CD8-positive, alpha-beta memory T cell (primary cell): ENCODE results near the gene PRKCB. TPM values are rescaled to one million over a fixed set of nuclear protein-coding genes. Genes with fewer than 3 reads are reported as not detected.
"Not testable (repeated sequence)": the region's sequence is repeated elsewhere in the genome, so short reads cannot be mapped to it uniquely, and the experiment has no call there.

Experiments used
- CTCF ChIA-PET: fragments of 350-600 bp; sonication (Branson Sonifier 250); formaldehyde crosslinking; loops from one replicate; lab custom pipeline; 2021; ENCODE audit warnings: antibody characterized with exemption; lab: Charles Lee
- POLR2A ChIA-PET: fragments of 350-600 bp; sonication (Branson Sonifier 250); formaldehyde crosslinking; loops from one replicate; lab custom pipeline; 2021; ENCODE audit warnings: antibody characterized with exemption; lab: Charles Lee
- DNase-seq, 5 donors: peaks; one replicate each; pipeline versions ENCODE4 v3.0.0 to v3.0.0-alpha.2; 2020 to 2022; ENCODE audit warnings: mixed read lengths in 1 of 5
- H3K27ac ChIP-seq: one replicate; pipeline ENCODE4 v1.7.0; 2013; ENCODE audit warnings: low read depth, mild to moderate bottlenecking, low read length, moderate library complexity
- H3K27me3 ChIP-seq: 2 replicates; pipeline ENCODE4 v1.7.0; 2013; ENCODE audit warnings: low read length, mild to moderate bottlenecking; ENCODE audit not compliant: insufficient read depth, poor library complexity, severe bottlenecking
- H3K36me3 ChIP-seq: 2 replicates; pipeline ENCODE4 v1.7.0; 2013; ENCODE audit warnings: mild to moderate bottlenecking, low read length, moderate library complexity; ENCODE audit not compliant: insufficient read depth
- H3K4me1 ChIP-seq: 2 replicates; pipeline ENCODE4 v1.7.0; 2013; ENCODE audit warnings: mild to moderate bottlenecking, low read length, moderate library complexity; ENCODE audit not compliant: insufficient read depth
- H3K4me3 ChIP-seq: 2 replicates; pipeline ENCODE4 v1.7.0; 2013; ENCODE audit warnings: mild to moderate bottlenecking, low read length
- H3K9me3 ChIP-seq: 2 replicates; pipeline ENCODE4 v1.7.0; 2013; ENCODE audit warnings: mild to moderate bottlenecking, low read length
- H3K27ac Mint-ChIP-seq, 8 donors: one replicate each; pipeline ENCODE4 v1.8.0; 2020 to 2021; ENCODE audit warnings: mixed read lengths in 8 of 8, mild to moderate bottlenecking in 6 of 8, inconsistent platforms in 3 of 8, moderate library complexity in 3 of 8
- H3K27me3 Mint-ChIP-seq, 2 donors: one replicate each; pipeline ENCODE4 v1.8.0; 2020 to 2021; ENCODE audit warnings: mixed read lengths in 2 of 2, mild to moderate bottlenecking in 1 of 2, moderate library complexity in 1 of 2
- H3K36me3 Mint-ChIP-seq, 3 donors: one replicate each; pipeline ENCODE4 v1.8.0; 2020 to 2021; ENCODE audit warnings: mixed read lengths in 3 of 3, inconsistent platforms in 1 of 3, mild to moderate bottlenecking in 1 of 3
- H3K4me1 Mint-ChIP-seq, 3 donors: one replicate each; pipeline ENCODE4 v1.8.0; 2020 to 2021; ENCODE audit warnings: mixed read lengths in 3 of 3, inconsistent platforms in 1 of 3, mild to moderate bottlenecking in 1 of 3
- H3K4me3 Mint-ChIP-seq, 7 donors: one replicate each; pipeline ENCODE4 v1.8.0; 2020 to 2021; ENCODE audit warnings: mixed read lengths in 7 of 7, mild to moderate bottlenecking in 6 of 7, moderate library complexity in 4 of 7, inconsistent platforms in 2 of 7
- H3K9me3 Mint-ChIP-seq, 5 donors: one replicate each; pipeline ENCODE4 v1.8.0; 2020 to 2022; ENCODE audit warnings: mixed read lengths in 5 of 5, mild to moderate bottlenecking in 3 of 5, moderate library complexity in 2 of 5, inconsistent platforms in 1 of 5
- polyA plus RNA-seq: library from polyadenylated mRNA; unstranded; fragments of 300-500 nt; fragmentation: Illumina TruSeq; gene quantifications from one replicate; pipeline ENCODE4 v1.2.3, GENCODE V29; 2021
- total RNA-seq, 2 experiments: library from RNA; stranded (reverse); gene quantifications; one replicate each; pipeline ENCODE4 v1.2.3, GENCODE V29; 2021

Gene PRKCB
- total and polyA plus RNA-seq, 3 experiments from 2014 or later = 96.5 to 136 (median 98.2) TPM

DNA sequence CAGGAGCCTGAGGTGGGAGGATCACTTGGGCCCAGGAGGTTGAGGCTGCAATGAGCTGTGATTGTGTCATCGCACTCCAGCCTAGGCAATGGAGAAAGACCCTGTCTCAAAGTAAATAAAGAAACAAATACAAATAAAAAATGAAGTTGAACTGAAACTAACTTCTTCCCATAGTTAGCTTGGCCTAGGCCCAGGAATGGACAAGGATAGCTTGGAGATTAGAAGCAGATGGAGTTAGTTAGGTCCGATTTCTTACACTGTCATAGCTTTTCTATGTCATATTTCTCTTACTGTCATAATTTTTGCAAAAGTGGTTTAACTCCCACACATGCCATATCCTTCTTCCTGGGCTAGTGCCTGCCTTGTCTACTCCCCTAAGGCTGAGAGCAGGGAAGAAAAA lies 265.6 kb downstream of the PRKCB start:
- H3K27ac ChIP-seq = no peak overlapping the region
- CTCF ChIA-PET = no interaction called here

DNA sequence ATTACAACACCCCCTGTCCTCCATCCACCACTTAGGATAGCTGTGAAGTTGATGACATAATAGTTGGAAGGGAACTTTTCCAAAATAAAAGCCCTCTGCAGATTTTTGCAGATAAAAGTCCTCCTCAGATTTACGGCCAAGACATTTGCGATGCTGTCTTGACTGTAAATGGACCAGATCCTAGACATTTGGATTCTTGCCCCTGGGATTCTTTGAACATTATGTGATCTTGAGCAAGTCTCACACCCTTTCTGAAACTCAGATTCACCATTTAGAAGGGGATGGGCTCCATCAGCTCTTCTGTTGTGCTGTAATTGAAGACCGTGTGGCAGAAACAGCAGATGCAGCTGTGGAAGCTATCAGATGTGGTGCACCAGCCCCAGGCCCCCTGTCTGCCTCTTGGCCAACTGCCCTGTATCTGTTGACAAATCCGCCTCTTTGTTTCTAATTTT lies 266.5 kb downstream of the PRKCB start:
- H3K27ac ChIP-seq = no peak overlapping the region
- no peaks in the 10 kb centered on the region for H3K4me1 ChIP-seq
- Mint-ChIP-seq H3K4me1 (peaks cover 15 to 23% (median 19%) of the 10 kb centered on the region in 3 donors), H3K27me3 (peaks cover 0 to 2% of the 10 kb centered on the region in 2 donors), H3K27ac (peak overlapping the region in 2 of 8 donors; percentile 36 to 64), H3K9me3 (peaks cover 0 to 2% (median 0%) of the 10 kb centered on the region in 5 donors), H3K36me3 (peaks cover 22 to 78% (median 24%) of the 10 kb centered on the region in 3 donors), H3K4me3 (no peak overlapping the region)
- H3K4me3 ChIP-seq = no peak overlapping the region
- POLR2A ChIA-PET = no interaction called here
- no peaks in the 10 kb centered on the region for H3K27me3 ChIP-seq
- DNase-seq = no peak
- peaks cover 5% of the 10 kb centered on the region for H3K36me3 ChIP-seq
- CTCF ChIA-PET = no interaction called here
- no peaks in the 10 kb centered on the region for H3K9me3 ChIP-seq

More for the DNA sequence above, 265.6 kb downstream of the PRKCB start:
- Mint-ChIP-seq H3K9me3 (peaks cover 0 to 2% (median 0%) of the 10 kb centered on the region in 5 donors), H3K36me3 (peaks cover 20 to 78% (median 22%) of the 10 kb centered on the region in 3 donors), H3K4me3 (no peak overlapping the region), H3K27ac (peak overlapping the region in 5 of 8 donors; percentile 3 to 79 (median 36)), H3K27me3 (peaks cover 0 to 2% of the 10 kb centered on the region in 2 donors), H3K4me1 (peaks cover 12 to 21% (median 19%) of the 10 kb centered on the region in 3 donors)
- H3K4me1 ChIP-seq = no peaks in the 10 kb centered on the region
- peaks cover 5% of the 10 kb centered on the region for H3K36me3 ChIP-seq
- H3K27me3 ChIP-seq = no peaks in the 10 kb centered on the region
- H3K9me3 ChIP-seq = no peaks in the 10 kb centered on the region
- H3K4me3 ChIP-seq = no peak overlapping the region
- POLR2A ChIA-PET = no interaction called here
- DNase-seq = no peak

DNA sequence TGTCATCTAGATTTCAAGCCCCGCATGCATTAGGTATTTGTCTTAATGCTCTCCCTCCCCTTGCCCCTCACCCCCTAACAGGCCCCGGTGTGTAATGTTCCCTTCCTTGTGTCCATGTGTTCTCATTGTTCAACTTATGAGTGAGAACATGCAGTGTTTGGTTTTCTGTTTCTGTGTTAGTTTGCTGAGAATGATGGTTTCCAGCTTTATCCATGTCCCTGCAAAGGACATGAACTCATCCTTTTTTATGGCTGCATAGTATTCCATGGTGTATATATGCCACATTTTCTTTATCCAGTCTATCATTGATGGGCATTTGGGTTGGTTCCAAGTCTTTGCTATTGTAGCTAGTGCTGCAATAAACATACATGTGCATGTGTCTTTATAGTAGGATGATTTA lies 269.7 kb downstream of the PRKCB start:
- H3K27me3 Mint-ChIP-seq, H3K4me3 ChIP-seq, H3K9me3 Mint-ChIP-seq, CTCF ChIA-PET, H3K27me3 ChIP-seq, H3K36me3 ChIP-seq, DNase-seq, H3K9me3 ChIP-seq, H3K4me3 Mint-ChIP-seq, H3K4me1 ChIP-seq, POLR2A ChIA-PET, H3K27ac ChIP-seq: not testable (repeated sequence)
- peaks cover 16 to 57% (median 26%) of the 10 kb centered on the region in 3 donors for H3K36me3 Mint-ChIP-seq
- peak overlapping the region in 1 of 8 donors; percentile 12 for H3K27ac Mint-ChIP-seq
- H3K4me1 Mint-ChIP-seq = peaks cover 11 to 23% (median 13%) of the 10 kb centered on the region in 3 donors

DNA sequence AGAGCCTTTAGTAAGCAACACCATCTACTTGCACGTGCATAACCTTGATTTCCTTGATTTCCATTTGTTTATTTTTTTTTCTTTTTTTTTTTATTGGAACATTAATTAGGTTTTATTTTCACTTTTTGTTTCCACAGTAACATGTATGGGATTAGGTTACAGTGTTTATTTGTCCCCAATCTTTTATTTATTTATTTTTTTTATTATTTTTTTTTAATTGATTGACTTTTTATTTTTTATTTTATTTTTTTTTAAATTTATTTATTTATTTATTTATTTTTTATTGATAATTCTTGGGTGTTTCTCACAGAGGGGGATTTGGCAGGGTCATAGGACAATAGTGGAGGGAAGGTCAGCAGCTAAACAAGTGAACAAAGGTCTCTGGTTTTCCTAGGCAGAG lies 272.3 kb downstream of the PRKCB start:
- H3K9me3 Mint-ChIP-seq, CTCF ChIA-PET, H3K36me3 ChIP-seq, H3K27ac ChIP-seq, H3K4me3 Mint-ChIP-seq, H3K4me3 ChIP-seq, POLR2A ChIA-PET, H3K4me1 ChIP-seq, DNase-seq, H3K9me3 ChIP-seq, H3K27me3 Mint-ChIP-seq, H3K4me1 Mint-ChIP-seq, H3K27ac Mint-ChIP-seq, H3K27me3 ChIP-seq: not testable (repeated sequence)
- peaks cover 23 to 53% (median 37%) of the 10 kb centered on the region in 3 donors for H3K36me3 Mint-ChIP-seq

DNA sequence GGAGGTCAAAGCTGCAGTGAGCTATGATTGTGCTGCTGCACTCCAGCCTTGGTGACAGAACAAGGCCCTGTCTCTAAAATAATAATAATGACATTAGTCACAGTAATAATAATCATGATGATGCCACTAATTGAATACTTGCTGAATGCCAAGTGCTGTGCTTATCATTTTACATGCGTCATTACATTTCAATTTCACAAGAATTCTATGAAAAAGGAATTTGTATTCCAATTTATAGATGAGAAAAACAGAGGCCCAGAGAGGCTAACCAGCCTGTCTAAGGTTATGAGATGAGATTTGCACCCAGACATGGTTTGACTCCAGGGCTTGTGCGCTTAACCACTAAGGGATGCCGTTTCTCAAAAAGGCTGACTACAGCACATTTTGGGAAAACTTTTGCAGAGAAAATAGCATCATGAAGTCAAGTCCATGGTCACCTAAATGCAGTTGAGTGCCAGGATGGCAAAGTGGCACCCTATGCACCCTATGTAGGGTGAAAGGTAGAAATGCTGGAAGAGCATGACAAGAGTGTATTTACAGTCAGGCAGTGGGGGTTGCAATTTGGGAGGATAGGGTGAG lies 276.0 kb downstream of the PRKCB start:
- no peaks in the 10 kb centered on the region for H3K9me3 Mint-ChIP-seq
- Histone ChIP-seq H3K27me3 (no peaks in the 10 kb centered on the region), H3K36me3 (peaks cover 4% of the 10 kb centered on the region), H3K4me1 (no peaks in the 10 kb centered on the region), H3K9me3 (no peaks in the 10 kb centered on the region), H3K4me3 (no peak overlapping the region), H3K27ac (no peak overlapping the region)
- ChIA-PET CTCF (no interaction called here), POLR2A (no interaction called here)
- no peak overlapping the region for H3K4me3 Mint-ChIP-seq
- H3K27me3 Mint-ChIP-seq = peaks cover 0 to 2% of the 10 kb centered on the region in 2 donors
- peaks cover 0 to 8% (median 8%) of the 10 kb centered on the region in 3 donors for H3K4me1 Mint-ChIP-seq
- DNase-seq = no peak
- peaks cover 20 to 64% (median 28%) of the 10 kb centered on the region in 3 donors for H3K36me3 Mint-ChIP-seq
- H3K27ac Mint-ChIP-seq = peak overlapping the region in 2 of 8 donors; percentile 70 to 88

DNA sequence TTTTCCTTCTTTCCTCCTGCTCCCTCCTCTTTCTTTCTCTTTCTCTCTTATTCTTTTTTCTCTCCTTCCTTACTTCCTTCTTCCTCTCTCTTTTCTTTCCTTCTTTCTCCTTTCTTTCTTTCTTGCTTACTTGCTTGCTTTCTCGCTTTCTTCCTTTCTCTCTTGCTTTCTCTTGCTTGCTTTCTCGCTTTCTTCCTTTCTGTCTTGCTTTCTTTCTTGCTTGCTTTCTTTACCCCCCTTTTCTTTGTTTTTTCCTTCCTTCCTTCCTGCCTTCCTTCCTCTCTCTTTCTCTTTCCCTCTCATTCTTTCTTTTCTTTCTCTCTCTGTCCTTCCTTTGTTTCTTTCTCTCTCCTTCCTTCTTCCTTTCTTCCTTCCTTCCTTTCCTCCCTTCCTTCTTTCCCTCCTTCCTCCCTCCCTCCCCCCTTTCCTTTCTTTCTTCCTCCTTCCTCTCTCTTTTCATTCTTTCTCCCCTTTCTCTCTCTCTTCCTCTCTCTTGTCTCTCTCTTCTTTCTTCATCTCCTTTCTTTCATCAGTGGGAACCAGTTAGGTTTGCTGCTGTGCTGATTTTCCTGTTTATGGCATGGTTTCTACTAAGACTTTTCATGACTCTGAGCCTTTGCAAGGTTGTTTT lies 277.4 kb downstream of the PRKCB start:
- peak overlapping the region in 3 of 8 donors; percentile 3 to 75 (median 31) for H3K27ac Mint-ChIP-seq
- Histone ChIP-seq H3K27me3 (no peaks in the 10 kb centered on the region), H3K4me1 (no peaks in the 10 kb centered on the region), H3K27ac (no peak overlapping the region), H3K4me3 (no peak overlapping the region), H3K36me3 (peaks cover 4% of the 10 kb centered on the region), H3K9me3 (no peaks in the 10 kb centered on the region)
- ChIA-PET CTCF (no interaction called here), POLR2A (no interaction called here)
- DNase-seq = no peak
- H3K36me3 Mint-ChIP-seq = peaks cover 22 to 67% (median 22%) of the 10 kb centered on the region in 3 donors
- H3K4me3 Mint-ChIP-seq = no peak overlapping the region
- peaks cover 0 to 5% (median 0%) of the 10 kb centered on the region in 3 donors for H3K4me1 Mint-ChIP-seq
- H3K9me3 Mint-ChIP-seq = no peaks in the 10 kb centered on the region
- H3K27me3 Mint-ChIP-seq = peaks cover 0 to 2% of the 10 kb centered on the region in 2 donors

DNA sequence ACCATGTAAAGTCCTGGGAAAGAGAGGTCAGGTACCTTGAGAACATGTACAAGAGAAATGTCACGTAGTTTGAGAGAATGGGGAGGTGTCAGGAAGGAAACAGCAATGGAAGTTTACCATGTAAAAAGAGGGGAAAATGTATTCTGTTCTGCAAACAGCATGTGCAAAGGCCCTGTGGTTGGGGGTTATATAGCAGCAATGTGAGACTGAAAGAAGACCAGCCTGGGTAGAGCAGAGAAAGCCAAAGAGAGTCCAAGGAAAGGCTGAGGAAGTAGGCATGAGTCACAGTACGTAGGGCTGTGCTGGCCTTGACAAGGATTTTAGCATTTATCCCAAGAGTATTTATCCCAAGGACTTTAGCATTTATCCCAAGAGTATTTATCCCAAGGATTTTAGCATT lies 279.1 kb downstream of the PRKCB start:
- no peak for DNase-seq
- no peaks in the 10 kb centered on the region for H3K27me3 ChIP-seq
- peaks cover 4% of the 10 kb centered on the region for H3K36me3 ChIP-seq
- H3K4me3 Mint-ChIP-seq = no peak overlapping the region
- no peak overlapping the region for H3K4me3 ChIP-seq
- H3K27ac Mint-ChIP-seq = no peak overlapping the region
- ChIA-PET CTCF (no interaction called here), POLR2A (no interaction called here)
- no peaks in the 10 kb centered on the region for H3K9me3 Mint-ChIP-seq
- peaks cover 0 to 2% of the 10 kb centered on the region in 2 donors for H3K27me3 Mint-ChIP-seq
- peaks cover 23 to 80% (median 27%) of the 10 kb centered on the region in 3 donors for H3K36me3 Mint-ChIP-seq
- peaks cover 0 to 6% (median 2%) of the 10 kb centered on the region in 3 donors for H3K4me1 Mint-ChIP-seq
- H3K4me1 ChIP-seq = no peaks in the 10 kb centered on the region
- no peak overlapping the region for H3K27ac ChIP-seq
- H3K9me3 ChIP-seq = no peaks in the 10 kb centered on the region

DNA sequence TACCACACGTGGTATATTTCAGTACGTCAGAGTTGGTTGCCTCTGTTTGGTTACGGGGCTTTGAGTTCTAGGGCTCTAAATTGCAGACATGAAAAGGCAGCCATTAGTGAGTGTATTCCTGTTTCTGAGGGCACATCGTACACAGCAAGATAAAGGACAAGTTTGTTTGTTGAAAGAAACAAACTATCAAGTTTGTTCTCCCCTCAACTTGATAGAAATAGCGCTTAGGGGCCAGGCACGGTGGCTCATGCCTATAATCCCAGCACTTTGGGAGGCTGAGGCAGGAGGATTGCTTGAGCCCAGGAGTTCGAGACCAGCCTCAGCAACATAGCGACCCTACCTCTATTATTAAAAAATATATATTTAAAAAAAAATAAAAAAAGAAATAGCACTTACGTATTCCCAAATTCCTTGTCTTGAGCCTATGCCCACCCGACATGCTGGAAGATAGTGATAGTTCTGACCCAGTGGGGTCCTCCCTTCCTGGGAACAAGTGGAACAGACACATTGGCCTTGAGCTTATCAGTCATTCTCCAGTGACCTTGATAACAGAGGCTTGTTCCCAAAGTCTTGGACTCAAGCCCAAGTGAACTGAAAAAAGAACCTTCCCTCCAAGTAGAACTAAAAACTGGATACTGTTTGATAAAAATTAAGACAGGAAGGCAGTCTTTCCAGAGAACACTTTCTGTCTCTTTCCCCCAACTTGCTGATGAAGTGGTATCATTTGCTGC lies 280.4 kb downstream of the PRKCB start:
- Histone ChIP-seq H3K4me3 (no peak overlapping the region), H3K27me3 (no peaks in the 10 kb centered on the region), H3K9me3 (no peaks in the 10 kb centered on the region), H3K36me3 (peaks cover 4% of the 10 kb centered on the region), H3K27ac (peak overlapping the region; percentile 49), H3K4me1 (no peaks in the 10 kb centered on the region)
- H3K27me3 Mint-ChIP-seq = peaks cover 0 to 2% of the 10 kb centered on the region in 2 donors
- ChIA-PET POLR2A (no interaction called here), CTCF (no interaction called here)
- H3K36me3 Mint-ChIP-seq = peaks cover 32 to 88% (median 36%) of the 10 kb centered on the region in 3 donors
- H3K9me3 Mint-ChIP-seq = peaks cover 0 to 1% (median 0%) of the 10 kb centered on the region in 5 donors
- DNase-seq = no peak
- peaks cover 0 to 10% (median 5%) of the 10 kb centered on the region in 3 donors for H3K4me1 Mint-ChIP-seq
- no peak overlapping the region for H3K4me3 Mint-ChIP-seq
- no peak overlapping the region for H3K27ac Mint-ChIP-seq
